ENCODE measurements around the gene PLCB1. TPM values are rescaled to one million over a fixed set of nuclear protein-coding genes. Genes with fewer than 3 reads are reported as not detected.

The PLCB1 gene
- total RNA-seq, 1 experiment from 2014 or later = 6.0 TPM

DNA sequence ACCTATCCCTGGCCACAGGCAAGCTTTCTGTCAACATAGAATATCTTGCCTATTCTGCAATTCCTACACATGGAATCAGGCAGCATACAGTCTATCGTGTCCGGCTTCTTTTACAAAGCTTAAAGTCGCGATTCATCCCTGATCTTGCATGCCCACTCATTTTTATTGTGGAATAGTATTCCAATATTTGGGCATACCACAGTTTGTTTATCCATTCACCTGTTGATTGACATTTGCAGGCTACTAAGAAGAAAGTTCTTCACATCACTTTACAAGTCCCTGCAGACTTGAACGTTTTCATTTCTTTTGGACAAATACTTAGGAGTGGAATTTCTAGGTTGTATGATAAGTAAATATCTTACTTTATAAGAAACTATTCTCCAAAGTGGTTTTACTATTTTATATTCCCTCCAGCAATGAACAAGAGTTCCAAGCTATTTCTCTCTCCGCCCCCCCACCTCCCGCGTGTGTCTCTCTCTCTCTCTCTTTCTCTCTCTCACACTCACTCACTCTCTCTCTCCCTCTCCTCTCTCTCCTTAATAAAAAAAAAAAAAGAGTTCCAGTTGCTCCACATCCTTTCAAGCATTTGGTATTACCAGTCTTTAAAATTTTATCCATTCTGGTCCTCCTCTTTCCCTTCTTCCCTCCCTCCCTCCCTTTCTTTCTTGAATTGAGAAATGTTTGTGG, 1.1 kb upstream of the PLCB1 start:
- CTCF ChIA-PET = interaction anchor here (0.7 to 1.4 kb wide), 4 partner anchors 9 to 590 kb away, joined by 3 to 7 read pairs (median 4); no protein-coding TSS in a partner anchor
- intact Hi-C loops (cut with micrococcal nuclease; ENCODE audit: unreplicated experiment) = loop anchor here (1.0 to 5.0 kb wide), 3 partner anchors 258 to 591 kb away; no protein-coding TSS in a partner anchor
- TF ChIP-seq, protein P1, sequence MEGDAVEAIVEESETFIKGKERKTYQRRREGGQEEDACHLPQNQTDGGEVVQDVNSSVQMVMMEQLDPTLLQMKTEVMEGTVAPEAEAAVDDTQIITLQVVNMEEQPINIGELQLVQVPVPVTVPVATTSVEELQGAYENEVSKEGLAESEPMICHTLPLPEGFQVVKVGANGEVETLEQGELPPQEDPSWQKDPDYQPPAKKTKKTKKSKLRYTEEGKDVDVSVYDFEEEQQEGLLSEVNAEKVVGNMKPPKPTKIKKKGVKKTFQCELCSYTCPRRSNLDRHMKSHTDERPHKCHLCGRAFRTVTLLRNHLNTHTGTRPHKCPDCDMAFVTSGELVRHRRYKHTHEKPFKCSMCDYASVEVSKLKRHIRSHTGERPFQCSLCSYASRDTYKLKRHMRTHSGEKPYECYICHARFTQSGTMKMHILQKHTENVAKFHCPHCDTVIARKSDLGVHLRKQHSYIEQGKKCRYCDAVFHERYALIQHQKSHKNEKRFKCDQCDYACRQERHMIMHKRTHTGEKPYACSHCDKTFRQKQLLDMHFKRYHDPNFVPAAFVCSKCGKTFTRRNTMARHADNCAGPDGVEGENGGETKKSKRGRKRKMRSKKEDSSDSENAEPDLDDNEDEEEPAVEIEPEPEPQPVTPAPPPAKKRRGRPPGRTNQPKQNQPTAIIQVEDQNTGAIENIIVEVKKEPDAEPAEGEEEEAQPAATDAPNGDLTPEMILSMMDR (IDR thresholded peaks at IDR 0.05; ENCODE audit: unreplicated experiment) = no peak
- Mint-ChIP-seq H3K27me3 (ENCODE audit: unreplicated experiment) (peaks cover 57% of the 10 kb centered on the region), H3K36me3 (ENCODE audit: insufficient read depth, unreplicated experiment) (peaks cover 11% of the 10 kb centered on the region), H3K27ac (ENCODE audit: unreplicated experiment) (no peak overlapping the region), H3K4me1 (ENCODE audit: low read depth, unreplicated experiment) (no peaks in the 10 kb centered on the region), H3K4me3 (ENCODE audit: low read depth, unreplicated experiment) (peak overlapping the region; percentile 68), H3K9me3 (ENCODE audit: low read depth, unreplicated experiment) (no peaks in the 10 kb centered on the region)
- no TSS peak for BruUV-seq (replicated peaks)
- DNase-seq = no peak

DNA sequence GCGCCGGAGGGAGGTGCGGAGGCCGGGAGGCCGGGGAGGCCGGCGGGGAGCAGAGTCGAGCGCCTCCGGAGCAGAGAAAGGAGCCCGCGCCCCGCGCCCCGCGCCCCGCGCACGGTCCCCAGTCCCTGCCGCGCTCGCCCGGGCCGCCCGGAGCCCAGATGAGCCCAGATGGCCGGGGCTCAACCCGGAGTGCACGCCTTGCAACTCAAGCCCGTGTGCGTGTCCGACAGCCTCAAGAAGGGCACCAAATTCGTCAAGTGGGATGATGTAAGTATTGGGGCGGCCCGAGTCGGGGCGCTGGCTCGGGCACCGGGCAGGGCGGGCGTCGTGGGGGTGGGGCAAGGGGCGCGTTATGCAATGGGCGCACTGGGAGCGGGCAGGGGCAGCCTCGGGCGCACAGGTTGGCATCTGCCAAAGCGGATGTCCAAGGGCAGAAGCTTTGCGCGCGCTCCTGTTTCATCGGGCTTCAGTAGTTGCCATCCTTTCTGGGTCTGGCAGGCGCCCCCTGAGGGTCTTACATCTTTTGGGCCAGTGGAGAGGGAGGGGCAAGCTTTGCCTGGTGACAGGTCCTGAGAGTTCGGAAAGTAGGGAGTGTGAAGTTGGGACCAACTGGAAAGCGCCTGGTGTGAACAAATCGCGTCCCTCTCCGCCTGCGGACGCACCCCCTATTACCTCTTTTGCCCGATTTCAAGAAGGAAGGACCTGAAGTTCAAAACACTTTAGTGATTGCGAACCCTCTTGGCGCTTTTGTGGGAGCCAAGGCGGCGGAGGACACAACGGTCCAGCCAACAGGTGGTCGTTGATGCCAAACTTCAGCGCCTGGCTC, 631 bp downstream of the PLCB1 start:
- peaks cover 70% of the 10 kb centered on the region for H3K27me3 Mint-ChIP-seq (ENCODE audit: unreplicated experiment)
- no peaks in the 10 kb centered on the region for H3K9me3 Mint-ChIP-seq (ENCODE audit: low read depth, unreplicated experiment)
- CTCF ChIA-PET = interaction anchor here (1.4 kb wide), 1 partner anchor 196 kb away, joined by 3 read pairs; no protein-coding TSS in a partner anchor
- H3K4me3 Mint-ChIP-seq (ENCODE audit: low read depth, unreplicated experiment) = peak overlapping the region; percentile 68
- H3K4me1 Mint-ChIP-seq (ENCODE audit: low read depth, unreplicated experiment) = no peaks in the 10 kb centered on the region
- no peak for DNase-seq
- TF ChIP-seq, protein P1 (IDR thresholded peaks at IDR 0.05; ENCODE audit: unreplicated experiment) = no peak
- peaks cover 11% of the 10 kb centered on the region for H3K36me3 Mint-ChIP-seq (ENCODE audit: insufficient read depth, unreplicated experiment)
- H3K27ac Mint-ChIP-seq (ENCODE audit: unreplicated experiment) = no peak overlapping the region
- BruUV-seq (replicated peaks) = no TSS peak
- intact Hi-C loops (cut with micrococcal nuclease; ENCODE audit: unreplicated experiment) = loop anchor here (2.0 to 5.0 kb wide), 2 partner anchors 172 to 405 kb away; no protein-coding TSS in a partner anchor

DNA sequence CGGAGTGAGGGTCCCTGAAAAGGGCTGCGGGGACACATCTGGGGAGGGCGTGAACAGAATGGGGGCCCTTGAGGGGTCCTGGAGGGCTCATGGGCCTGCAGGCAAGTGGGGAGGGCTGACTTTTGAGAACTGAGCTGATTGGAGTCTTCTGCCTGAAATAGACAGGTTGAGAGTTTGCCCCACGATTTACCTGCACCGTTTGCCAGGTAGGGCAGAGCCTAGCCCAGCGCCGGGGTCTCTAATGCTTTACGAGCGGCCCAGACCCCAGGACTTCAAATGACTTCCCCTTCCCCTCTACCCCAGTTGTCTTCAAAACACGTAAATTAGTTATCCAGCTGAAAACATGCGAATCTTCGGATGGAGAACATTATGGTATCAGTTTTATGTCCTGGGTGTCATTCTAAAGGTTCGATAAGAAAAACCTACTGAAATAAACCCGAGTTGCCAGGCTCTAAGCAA, 1.3 kb downstream of the PLCB1 start:
- Mint-ChIP-seq H3K4me1 (ENCODE audit: low read depth, unreplicated experiment) (no peaks in the 10 kb centered on the region), H3K27me3 (ENCODE audit: unreplicated experiment) (peaks cover 70% of the 10 kb centered on the region), H3K4me3 (ENCODE audit: low read depth, unreplicated experiment) (peak overlapping the region; percentile 68), H3K27ac (ENCODE audit: unreplicated experiment) (no peak overlapping the region), H3K9me3 (ENCODE audit: low read depth, unreplicated experiment) (no peaks in the 10 kb centered on the region), H3K36me3 (ENCODE audit: insufficient read depth, unreplicated experiment) (peaks cover 11% of the 10 kb centered on the region)
- DNase-seq = no peak
- intact Hi-C loops (cut with micrococcal nuclease; ENCODE audit: unreplicated experiment) = loop anchor here (2.0 to 5.0 kb wide), 2 partner anchors 171 to 404 kb away; no protein-coding TSS in a partner anchor
- TF ChIP-seq, protein P1 (IDR thresholded peaks at IDR 0.05; ENCODE audit: unreplicated experiment) = no peak
- CTCF ChIA-PET = no interaction called here
- no TSS peak for BruUV-seq (replicated peaks)

DNA sequence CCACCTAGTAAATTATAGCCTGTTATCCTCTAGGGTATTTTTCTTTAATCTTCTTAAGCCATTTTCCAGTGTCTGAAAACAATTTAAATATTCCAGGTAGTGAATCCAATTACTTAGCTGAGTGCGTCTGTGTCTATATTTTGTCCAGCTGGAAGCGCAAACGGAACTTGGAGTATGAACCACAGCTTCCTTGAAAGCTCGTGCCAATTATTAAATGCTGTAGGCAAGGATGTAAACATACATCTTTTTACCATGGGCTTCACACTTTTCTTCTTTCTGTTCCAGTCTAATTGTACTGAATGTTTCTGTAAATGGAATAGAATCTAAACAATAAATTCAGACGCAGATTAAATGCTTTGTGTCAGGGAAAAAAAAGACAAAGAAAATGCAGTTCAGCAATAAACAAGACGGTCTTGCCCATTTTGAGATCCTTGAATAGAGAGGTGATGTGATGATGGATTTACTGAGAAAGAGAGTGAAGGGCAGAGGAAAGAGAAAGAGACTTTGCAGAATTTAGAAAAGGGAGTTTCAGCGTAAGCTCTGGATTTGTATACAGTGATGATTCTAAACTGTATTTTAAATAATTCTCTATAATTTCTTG, 1.9 kb downstream of the PLCB1 start:
- peaks cover 11% of the 10 kb centered on the region for H3K36me3 Mint-ChIP-seq (ENCODE audit: insufficient read depth, unreplicated experiment)
- TF ChIP-seq, protein P1 (IDR thresholded peaks at IDR 0.05; ENCODE audit: unreplicated experiment) = no peak
- H3K27me3 Mint-ChIP-seq (ENCODE audit: unreplicated experiment) = peaks cover 70% of the 10 kb centered on the region
- no peaks in the 10 kb centered on the region for H3K4me1 Mint-ChIP-seq (ENCODE audit: low read depth, unreplicated experiment)
- no peak for DNase-seq
- no peak overlapping the region for H3K4me3 Mint-ChIP-seq (ENCODE audit: low read depth, unreplicated experiment)
- no peaks in the 10 kb centered on the region for H3K9me3 Mint-ChIP-seq (ENCODE audit: low read depth, unreplicated experiment)
- H3K27ac Mint-ChIP-seq (ENCODE audit: unreplicated experiment) = no peak overlapping the region
- CTCF ChIA-PET = no interaction called here
- TSS peak; percentile 26 for BruUV-seq (replicated peaks)
- intact Hi-C loops (cut with micrococcal nuclease; ENCODE audit: unreplicated experiment) = loop anchor here (2.0 to 5.0 kb wide), 2 partner anchors 171 to 403 kb away; no protein-coding TSS in a partner anchor

Measured in Calu3 (cell line).